HEK293T (cell line): ENCODE results near the gene TBC1D22A.

ENCODE experiments used
- CTCF ChIA-PET: fragments of 350-600 bp; formaldehyde crosslinking; extraction: SDS; loops from one replicate; lab custom pipeline; 2021; ENCODE audit warnings: antibody characterized with exemption, inconsistent platforms; lab: Yijun Ruan, JAX
- POLR2A ChIA-PET: fragments of 350-600 bp; formaldehyde crosslinking; extraction: SDS; loops from one replicate; lab custom pipeline; 2020; ENCODE audit warnings: antibody characterized with exemption, inconsistent platforms; lab: Yijun Ruan, JAX
- DNase-seq: peaks from one replicate; pipeline ENCODE4 v3.0.0; 2012; ENCODE audit warnings: mixed read lengths; ENCODE audit errors: extremely low spot score
- ARNT ChIP-seq: fragments of 450-650 bp; IDR thresholded peaks from 2 replicates; pipeline ENCODE4 v1.6.1; 2017; ENCODE audit warnings: mild to moderate bottlenecking
- BHLHE40 ChIP-seq: fragments of 450-650 bp; IDR thresholded peaks from 2 replicates; pipeline ENCODE4 v1.6.1; 2016; ENCODE audit warnings: mild to moderate bottlenecking, moderate library complexity, borderline replicate concordance
- CTBP1 ChIP-seq: fragments of 450-650 bp; IDR thresholded peaks from 2 replicates; pipeline ENCODE4 v1.6.1; 2016; ENCODE audit warnings: borderline replicate concordance
- ELF4 ChIP-seq: fragments of 450-650 bp; IDR thresholded peaks from 2 replicates; pipeline ENCODE4 v1.6.1; 2017; ENCODE audit warnings: antibody characterized with exemption
- FOXA1 ChIP-seq: fragments of 450-650 bp; IDR thresholded peaks from 2 replicates; pipeline ENCODE4 v1.6.1; 2016; ENCODE audit warnings: mild to moderate bottlenecking
- FOXK2 ChIP-seq: fragments of 450-650 bp; IDR thresholded peaks from 2 replicates; pipeline ENCODE4 v1.6.1; 2016; ENCODE audit warnings: mild to moderate bottlenecking
- FOXM1 ChIP-seq: fragments of 450-650 bp; IDR thresholded peaks from 2 replicates; pipeline ENCODE4 v1.6.1; 2017; ENCODE audit warnings: mild to moderate bottlenecking, borderline replicate concordance
- HDGF ChIP-seq: fragments of 450-650 bp; IDR thresholded peaks from 2 replicates; pipeline ENCODE4 v1.6.1; 2017; ENCODE audit warnings: antibody characterized with exemption, borderline replicate concordance
- L3MBTL2 ChIP-seq: fragments of 450-650 bp; conservative IDR thresholded peaks from 2 replicates; pipeline ENCODE4 v1.6.1; 2016; ENCODE audit warnings: mild to moderate bottlenecking
- LEF1 ChIP-seq: fragments of 450-650 bp; IDR thresholded peaks from 2 replicates; pipeline ENCODE4 v1.6.1; 2017; ENCODE audit warnings: mild to moderate bottlenecking, borderline replicate concordance
- NFRKB ChIP-seq: fragments of 450-650 bp; IDR thresholded peaks from 2 replicates; pipeline ENCODE4 v1.6.1; 2016; ENCODE audit warnings: mild to moderate bottlenecking, moderate library complexity
- PKNOX1 ChIP-seq: fragments of 450-650 bp; IDR thresholded peaks from 2 replicates; pipeline ENCODE4 v1.6.1; 2016
- SP1 ChIP-seq: fragments of 450-650 bp; IDR thresholded peaks from 2 replicates; pipeline ENCODE4 v1.6.1; 2017
- SUZ12 ChIP-seq: fragments of 450-650 bp; IDR thresholded peaks from 2 replicates; pipeline ENCODE4 v1.6.1; 2016; ENCODE audit warnings: mild to moderate bottlenecking
- TARDBP ChIP-seq: fragments of 450-650 bp; IDR thresholded peaks from 2 replicates; pipeline ENCODE4 v1.6.1; 2016
- ZNF384 ChIP-seq: fragments of 450-650 bp; IDR thresholded peaks from 2 replicates; pipeline ENCODE4 v1.6.1; 2016

The TBC1D22A gene

GRCh38 chr22:46835693-46836092, 73.2 kb downstream of the TBC1D22A start:
- POLR2A ChIA-PET = no interaction called here
- TF ChIP-seq ZNF384 (no peak), FOXK2 (no peak), L3MBTL2 (no peak), TARDBP (no peak), ELF4 (no peak), FOXA1 (no peak), ARNT (no peak), FOXM1 (no peak), NFRKB (no peak), LEF1 (no peak), SUZ12 (no peak), CTBP1 (no peak), BHLHE40 (no peak), PKNOX1 (no peak), SP1 (no peak), HDGF (no peak)

GRCh38 chr22:46841522-46841921, 79.1 kb downstream of the TBC1D22A start:
- ChIA-PET POLR2A (no interaction called here), CTCF (no interaction called here)
- DNase-seq = no peak
- TF ChIP-seq SUZ12 = no peak
- TF ChIP-seq NFRKB = no peak
- TF ChIP-seq ZNF384 = no peak
- TF ChIP-seq BHLHE40 = no peak
- TF ChIP-seq PKNOX1 = no peak
- TF ChIP-seq SP1 = no peak
- no peak for TF ChIP-seq FOXA1
- TF ChIP-seq L3MBTL2 = no peak
- TF ChIP-seq TARDBP = no peak
- no peak for TF ChIP-seq FOXM1
- TF ChIP-seq FOXK2 = no peak
- TF ChIP-seq LEF1 = no peak
- TF ChIP-seq HDGF = no peak
- no peak for TF ChIP-seq ELF4
- no peak for TF ChIP-seq CTBP1
- TF ChIP-seq ARNT = no peak

More at GRCh38 chr22:46835693-46836092, 73.2 kb downstream of the TBC1D22A start:
- no peak for DNase-seq
- CTCF ChIA-PET = no interaction called here

- CTCF ChIA-PET = no interaction called here
- POLR2A ChIA-PET = no interaction called here
- no peak for DNase-seq
- no peak for TF ChIP-seq HDGF
- no peak for TF ChIP-seq ELF4
- TF ChIP-seq NFRKB = no peak
- no peak for TF ChIP-seq FOXM1
- no peak for TF ChIP-seq FOXA1
- no peak for TF ChIP-seq TARDBP
These were observed 80.2 kb downstream of the TBC1D22A start for GRCh38 chr22:46842606-46843005.

GRCh38 chr22:46843821-46844255, 81.4 kb downstream of the TBC1D22A start:
- TF ChIP-seq SUZ12 = no peak
- TF ChIP-seq FOXA1 = no peak
- POLR2A ChIA-PET = no interaction called here
- CTCF ChIA-PET = interaction anchor here (0.7 to 1.1 kb wide), 2 partner anchors 40 to 367 kb away, joined by 3 to 4 read pairs; no protein-coding TSS in a partner anchor
- no peak for DNase-seq

- DNase-seq = no peak
- ChIA-PET CTCF (no interaction called here), POLR2A (no interaction called here)
- TF ChIP-seq BHLHE40 = no peak
- TF ChIP-seq ZNF384 = no peak
- TF ChIP-seq HDGF = no peak
- TF ChIP-seq TARDBP = no peak
- no peak for TF ChIP-seq SP1
- no peak for TF ChIP-seq FOXK2
- TF ChIP-seq LEF1 = no peak
- TF ChIP-seq PKNOX1 = no peak
- TF ChIP-seq ARNT = no peak
These were observed 82.3 kb downstream of the TBC1D22A start for GRCh38 chr22:46844606-46845210.

GRCh38 chr22:46845296-46846149, 83.1 kb downstream of the TBC1D22A start:
- POLR2A ChIA-PET = no interaction called here
- CTCF ChIA-PET = interaction anchor here (0.6 to 0.9 kb wide), 2 partner anchors 37 to 368 kb away, joined by 3 read pairs; no protein-coding TSS in a partner anchor
- TF ChIP-seq BHLHE40 (no peak), SUZ12 (no peak), HDGF (no peak), ZNF384 (no peak), TARDBP (no peak), ELF4 (no peak), NFRKB (no peak), SP1 (no peak), PKNOX1 (no peak)
- DNase-seq = no peak
